Measurements from ENCODE around the gene ELF2.

DNA sequence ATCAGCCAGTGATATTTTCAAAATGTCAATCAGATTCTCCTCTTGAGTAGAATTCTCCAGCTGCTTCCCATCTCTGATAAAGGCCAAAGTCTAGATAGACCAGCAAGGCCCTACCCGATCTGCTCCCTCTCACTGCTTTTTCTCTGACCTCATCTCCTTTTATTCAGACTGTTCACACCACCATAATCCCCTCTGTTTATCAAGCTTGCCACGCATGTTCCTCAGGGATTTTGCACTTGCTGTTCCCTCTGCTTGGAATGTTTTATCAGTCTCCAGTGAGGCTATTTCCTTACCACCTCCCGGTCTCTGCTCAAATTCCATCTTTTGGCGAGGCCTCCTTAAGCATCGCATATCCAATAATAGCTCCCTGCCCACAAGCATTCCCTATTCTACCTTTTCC, 141.4 kb downstream of the ELF2 start:
- no peak for TF ChIP-seq CTCF (conservative IDR thresholded peaks at IDR 0.05; ENCODE audit: low read depth, low read length)
- no peak for TF ChIP-seq EZH2 (IDR thresholded peaks at IDR 0.05; ENCODE audit: borderline replicate concordance, low read depth, low read length, poor library complexity, severe bottlenecking)
